ENCODE data around the gene ZNF280C. TPM values are rescaled to one million over a fixed set of nuclear protein-coding genes. Genes with fewer than 3 reads are reported as not detected.

ZNF280C gene
- total and polyA plus RNA-seq, 2 of the 13 experiments (the other 11 are each of a cell fraction or from before 2014, with no cell fraction given) = 3.0 to 3.3 TPM

DNA sequence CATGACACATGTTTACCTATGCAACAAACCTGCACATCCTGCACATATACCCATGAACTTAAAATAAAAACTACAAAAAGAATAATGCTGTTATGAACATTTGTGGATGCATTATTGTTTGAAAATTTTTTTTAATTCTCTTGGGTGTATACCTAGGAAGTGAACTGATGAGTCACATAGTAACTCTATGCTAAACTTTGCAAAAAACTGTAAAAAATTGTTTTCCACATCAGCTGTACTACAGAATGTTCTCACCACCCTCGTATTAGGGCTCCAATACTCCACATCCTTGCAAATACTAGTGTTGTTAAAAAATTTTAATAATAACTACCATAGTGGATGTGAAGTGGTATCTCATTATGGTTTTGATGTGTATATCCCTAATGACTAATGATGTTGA is 33.3 kb upstream of the ZNF280C start:
- BruUV-seq (replicated peaks) = no TSS peak

More for the DNA sequence above, 33.3 kb upstream of the ZNF280C start:
- WGBS (ENCODE audit: low lambda C conversion rate) = 0% methylated on average over 1 of the region's 1 CpG
- Histone ChIP-seq H2AFZ (ENCODE audit: low read length) (no peak overlapping the region), H3K27ac (ENCODE audit: extremely low read length, insufficient read depth, low read length) (no peak overlapping the region), H3K4me2 (ENCODE audit: low read depth, low read length) (no peak overlapping the region), H4K20me1 (ENCODE audit: insufficient read depth, low read length) (no peaks in the 10 kb centered on the region), H3K9me3 (ENCODE audit: low read length) (no peaks in the 10 kb centered on the region), H3K4me1 (ENCODE audit: insufficient read depth, low read length) (no peaks in the 10 kb centered on the region), H3K27me3 (ENCODE audit: control insufficient read depth in 1 of 2, insufficient read depth in 2 of 2, low read length in 2 of 2) (no peaks in the 10 kb centered on the region), H3K79me2 (ENCODE audit: insufficient read depth, low read length) (no peaks in the 10 kb centered on the region), H3K4me3 (replicated peaks in 1 of 3; ENCODE audit: insufficient read depth in 1 of 3, low read depth in 2 of 3, low read length in 3 of 3) (no peak overlapping the region), H3K36me3 (replicated peaks in 1 of 2; ENCODE audit: control insufficient read depth in 1 of 2, insufficient read depth in 2 of 2, low read length in 2 of 2) (no peaks in the 10 kb centered on the region), H3K9ac (ENCODE audit: insufficient read depth, low read depth, low read length) (no peak overlapping the region)
- in situ Hi-C loops (cut with HindIII; ENCODE audit: extremely low pct_ligation_motif_present, low pct_unique_long_range_greater_than_20kb) (no loop called here), intact Hi-C loops (cut with micrococcal nuclease; ENCODE audit: unreplicated experiment) (no loop called here)
- DNase-seq (ENCODE audit: low spot score) (no peak), ATAC-seq (no peak), FAIRE-seq (no peak)
- POLR2A ChIA-PET = no interaction called here
- CTCF ChIA-PET (ENCODE audit: low intra/inter-chr PET ratio, low total read pairs) = no interaction called here
- TF ChIP-seq ZNF44 (CRISPR knock-in tag; IDR thresholded peaks at IDR 0.05) (no peak), EED (CRISPR knock-in tag; IDR thresholded peaks at IDR 0.05) (no peak), ZBTB40 (IDR thresholded peaks at IDR 0.05) (no peak), ZBTB40 (CRISPR knock-in tag; IDR thresholded peaks at IDR 0.05) (no peak), KLF12 (CRISPR knock-in tag; IDR thresholded peaks at IDR 0.05; ENCODE audit: borderline replicate concordance) (no peak), EZH2 (conservative IDR thresholded peaks at IDR 0.05; ENCODE audit: low read depth, low read length) (no peak), GABPB1 (CRISPR knock-in tag; IDR thresholded peaks at IDR 0.05) (no peak), ZNF382 (CRISPR knock-in tag; IDR thresholded peaks at IDR 0.05; ENCODE audit: borderline replicate concordance) (no peak), MTERF4 (CRISPR knock-in tag; IDR thresholded peaks at IDR 0.05) (no peak), ZNF10 (CRISPR knock-in tag; IDR thresholded peaks at IDR 0.05; ENCODE audit: borderline replicate concordance, low read depth) (no peak), ZNF800 (CRISPR knock-in tag; IDR thresholded peaks at IDR 0.05) (no peak)
- TF ChIP-seq, protein P1, sequence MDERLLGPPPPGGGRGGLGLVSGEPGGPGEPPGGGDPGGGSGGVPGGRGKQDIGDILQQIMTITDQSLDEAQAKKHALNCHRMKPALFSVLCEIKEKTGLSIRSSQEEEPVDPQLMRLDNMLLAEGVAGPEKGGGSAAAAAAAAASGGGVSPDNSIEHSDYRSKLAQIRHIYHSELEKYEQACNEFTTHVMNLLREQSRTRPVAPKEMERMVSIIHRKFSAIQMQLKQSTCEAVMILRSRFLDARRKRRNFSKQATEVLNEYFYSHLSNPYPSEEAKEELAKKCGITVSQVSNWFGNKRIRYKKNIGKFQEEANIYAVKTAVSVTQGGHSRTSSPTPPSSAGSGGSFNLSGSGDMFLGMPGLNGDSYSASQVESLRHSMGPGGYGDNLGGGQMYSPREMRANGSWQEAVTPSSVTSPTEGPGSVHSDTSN (CRISPR knock-in tag; IDR thresholded peaks at IDR 0.05) = no peak
